ENCODE results near the gene H2BK1.

The H2BK1 gene

GRCh38 chr7:151250181-151251132 lies 40.2 kb upstream of the H2BK1 start:
- intact Hi-C loops (cut with DNase I; ENCODE audit: low total_unique reads) = no loop called here
- Histone ChIP-seq H3K27me3 (no peaks in the 10 kb centered on the region), H3K4me1 (peaks cover 6 to 70% (median 59%) of the 10 kb centered on the region in 4 donors), H3K27ac (peak overlapping the region; percentile 95 to 98), H3K36me3 (no peaks in the 10 kb centered on the region), H3K9me3 (no peaks in the 10 kb centered on the region), H3K4me3 (peak overlapping the region; percentile 71 to 73)
- DNase-seq = peak in 1 of 2 donors; percentile 69
- no peak for TF ChIP-seq CTCF (IDR thresholded peaks at IDR 0.05)

- Histone ChIP-seq H3K27ac (peak overlapping the region; percentile 95 to 98), H3K4me1 (peaks cover 6 to 77% (median 67%) of the 10 kb centered on the region in 4 donors), H3K9me3 (no peaks in the 10 kb centered on the region), H3K27me3 (no peaks in the 10 kb centered on the region), H3K4me3 (peak overlapping the region; percentile 71 to 73), H3K36me3 (no peaks in the 10 kb centered on the region)
- intact Hi-C loops (cut with DNase I; ENCODE audit: low total_unique reads) = loop anchor here (5.0 kb wide), 2 partner anchors 53 to 93 kb away; partner anchors contain the start of gene NUB1
- no peak for TF ChIP-seq CTCF (IDR thresholded peaks at IDR 0.05)
- DNase-seq = peak; percentile 62 to 92
Observed at GRCh38 chr7:151249732-151250072, 39.4 kb upstream of the H2BK1 start.

GRCh38 chr7:151249034-151249731 lies 38.9 kb upstream of the H2BK1 start:
- peak overlapping the region; percentile 95 to 98 for H3K27ac ChIP-seq
- no peak for TF ChIP-seq CTCF (IDR thresholded peaks at IDR 0.05)
- peak overlapping the region; percentile 71 to 73 for H3K4me3 ChIP-seq
- DNase-seq = peak; percentile 72 to 92
- H3K4me1 ChIP-seq = peaks cover 6 to 78% (median 72%) of the 10 kb centered on the region in 4 donors
- H3K9me3 ChIP-seq = no peaks in the 10 kb centered on the region
- intact Hi-C loops (cut with DNase I; ENCODE audit: low total_unique reads) = loop anchor here (5.0 kb wide), 2 partner anchors 53 to 93 kb away; partner anchors contain the start of gene NUB1
- no peaks in the 10 kb centered on the region for H3K27me3 ChIP-seq
- no peaks in the 10 kb centered on the region for H3K36me3 ChIP-seq

- TF ChIP-seq CTCF (IDR thresholded peaks at IDR 0.05) = no peak
- Histone ChIP-seq H3K27me3 (no peaks in the 10 kb centered on the region), H3K9me3 (no peaks in the 10 kb centered on the region), H3K36me3 (no peaks in the 10 kb centered on the region), H3K4me1 (peaks cover 6 to 84% (median 73%) of the 10 kb centered on the region in 4 donors), H3K27ac (peak within 1 kb of the TSS; percentile 95 to 98), H3K4me3 (peak within 1 kb of the TSS; percentile 71 to 73)
- intact Hi-C loops (cut with DNase I; ENCODE audit: low total_unique reads) = loop anchor here (5.0 kb wide), 2 partner anchors 54 to 94 kb away; partner anchors contain the start of gene NUB1
- DNase-seq = peak; percentile 73 to 82
Observed at GRCh38 chr7:151248346-151249033, 38.2 kb upstream of the H2BK1 start, which contains the start of gene SMARCD3. TSS of gene SMARCD3 (minus strand) at chr7:151248694. CDS start at chr7:151248562, 132 bp downstream.
